GM12873 (cell line): ENCODE data around the gene RRP12.

Experiments used
- CTCF ChIP-seq: IDR thresholded peaks from 2 replicates; pipeline ENCODE4 v1.5.1; 2012; ENCODE audit warnings: low read depth, mild to moderate bottlenecking, moderate library complexity, low read length, control low read depth; ENCODE audit not compliant: insufficient read depth; ENCODE audit errors: missing control alignments

The RRP12 gene

GRCh38 chr10:97416565-97416964 is 15.4 kb upstream of the RRP12 start:
- TF ChIP-seq CTCF, result no peak

GRCh38 chr10:97412891-97413304 is 11.8 kb upstream of the RRP12 start:
- TF ChIP-seq CTCF, result no peak

- no peak for TF ChIP-seq CTCF
Observed at GRCh38 chr10:97411406-97411805, 10.3 kb upstream of the RRP12 start.

- no peak for TF ChIP-seq CTCF
Observed at GRCh38 chr10:97408496-97408992, 7.4 kb upstream of the RRP12 start.

- no peak for TF ChIP-seq CTCF
Observed at GRCh38 chr10:97407952-97408248, 6.8 kb upstream of the RRP12 start.

- TF ChIP-seq CTCF, result peak; percentile 67
Observed at GRCh38 chr10:97407211-97407951, 6.2 kb upstream of the RRP12 start.

- no peak for TF ChIP-seq CTCF
Observed at GRCh38 chr10:97406064-97406463, 4.9 kb upstream of the RRP12 start.
